ENCODE data around the gene C22orf42.
"Not testable (repeated sequence)": the region's sequence is repeated elsewhere in the genome, so short reads cannot be mapped to it uniquely, and the experiment has no call there.

Gene C22orf42

GRCh38 chr22:32183625-32184024 lies 24.5 kb upstream of the C22orf42 start:
- no peak for DNase-seq

- no peak for DNase-seq
Measured at GRCh38 chr22:32181043-32181442, 21.9 kb upstream of the C22orf42 start.

GRCh38 chr22:32177221-32177765 lies 18.2 kb upstream of the C22orf42 start:
- DNase-seq, result no peak

- DNase-seq, result no peak
Measured at GRCh38 chr22:32175683-32176644, 16.9 kb upstream of the C22orf42 start.

GRCh38 chr22:32175115-32175514 lies 16.0 kb upstream of the C22orf42 start:
- no peak for DNase-seq

GRCh38 chr22:32165681-32166080 lies 6.6 kb upstream of the C22orf42 start:
- DNase-seq, result no peak

GRCh38 chr22:32164075-32164860 lies 5.2 kb upstream of the C22orf42 start:
- no peak for DNase-seq

- DNase-seq, result not testable (repeated sequence)
Measured at GRCh38 chr22:32160411-32160810, 1.3 kb upstream of the C22orf42 start.

GRCh38 chr22:32157632-32158031 lies 1.5 kb downstream of the C22orf42 start:
- not testable (repeated sequence) for DNase-seq

- DNase-seq, result not testable (repeated sequence)
Measured at GRCh38 chr22:32154727-32155126, 4.4 kb downstream of the C22orf42 start.

- not testable (repeated sequence) for DNase-seq
Measured at GRCh38 chr22:32151641-32152040, 7.5 kb downstream of the C22orf42 start.

GRCh38 chr22:32150647-32151046 lies 8.5 kb downstream of the C22orf42 start:
- DNase-seq, result not testable (repeated sequence)

- not testable (repeated sequence) for DNase-seq
Measured at GRCh38 chr22:32148372-32148771, 10.7 kb downstream of the C22orf42 start.

GRCh38 chr22:32147128-32147527 lies 12.0 kb downstream of the C22orf42 start:
- not testable (repeated sequence) for DNase-seq

GRCh38 chr22:32144496-32145274 lies 14.4 kb downstream of the C22orf42 start:
- no peak for DNase-seq

GRCh38 chr22:32142600-32142999 lies 16.5 kb downstream of the C22orf42 start:
- DNase-seq, result no peak

- peak; percentile 12 for DNase-seq
Measured at GRCh38 chr22:32140688-32141087, 18.4 kb downstream of the C22orf42 start.

GRCh38 chr22:32138576-32138975 lies 20.5 kb downstream of the C22orf42 start:
- DNase-seq, result not testable (repeated sequence)

GRCh38 chr22:32137731-32138324 lies 21.3 kb downstream of the C22orf42 start:
- DNase-seq, result peak; percentile 66

- DNase-seq, result not testable (repeated sequence)
Measured at GRCh38 chr22:32136881-32137280, 22.2 kb downstream of the C22orf42 start.

- DNase-seq, result not testable (repeated sequence)
Measured at GRCh38 chr22:32135958-32136357, 23.1 kb downstream of the C22orf42 start.

GRCh38 chr22:32134796-32135195 lies 24.3 kb downstream of the C22orf42 start:
- not testable (repeated sequence) for DNase-seq
